ENCODE measurements around the gene FBXO4.
A peak's percentile ranks its signal among the peaks of the same experiment; 100 is the strongest.
"Not testable (repeated sequence)": the region's sequence is repeated elsewhere in the genome, so short reads cannot be mapped to it uniquely, and the experiment has no call there.

FBXO4 gene

GRCh38 chr5:41935544-41935943 is 10.5 kb downstream of the FBXO4 start:
- TF ChIP-seq CTCF (IDR thresholded peaks at IDR 0.05; ENCODE audit: insufficient read depth, low read depth, low read length, missing control alignments): no peak
- no peak for DNase-seq (ENCODE audit: low read depth)

DNA sequence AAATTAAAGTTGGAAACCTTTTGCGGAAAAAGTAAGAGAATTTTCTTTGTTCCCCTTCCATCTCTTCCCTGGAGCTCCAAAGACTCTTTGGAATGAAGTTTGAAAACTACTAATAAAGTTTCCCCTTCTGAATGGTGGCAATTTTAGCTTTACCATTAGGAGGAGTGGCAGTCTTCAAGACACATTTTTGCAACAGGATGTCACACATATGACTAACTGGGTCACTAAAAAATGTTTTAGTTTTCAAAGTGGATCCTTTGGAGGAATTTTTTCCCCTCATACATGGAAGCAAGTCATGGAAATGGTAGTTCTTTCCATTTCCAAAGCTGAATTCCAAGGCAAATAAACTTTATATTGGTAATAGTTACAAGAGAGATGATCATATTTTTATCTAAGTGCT is 15.6 kb downstream of the FBXO4 start:
- DNase-seq (ENCODE audit: low read depth): no peak
- no peak overlapping the region for H3K4me3 ChIP-seq (ENCODE audit: low read length)
- TF ChIP-seq CTCF (IDR thresholded peaks at IDR 0.05; ENCODE audit: insufficient read depth, low read depth, low read length, missing control alignments): no peak

More at GRCh38 chr5:41935544-41935943, 10.5 kb downstream of the FBXO4 start:
- H3K4me3 ChIP-seq (ENCODE audit: low read length): no peak overlapping the region

DNA sequence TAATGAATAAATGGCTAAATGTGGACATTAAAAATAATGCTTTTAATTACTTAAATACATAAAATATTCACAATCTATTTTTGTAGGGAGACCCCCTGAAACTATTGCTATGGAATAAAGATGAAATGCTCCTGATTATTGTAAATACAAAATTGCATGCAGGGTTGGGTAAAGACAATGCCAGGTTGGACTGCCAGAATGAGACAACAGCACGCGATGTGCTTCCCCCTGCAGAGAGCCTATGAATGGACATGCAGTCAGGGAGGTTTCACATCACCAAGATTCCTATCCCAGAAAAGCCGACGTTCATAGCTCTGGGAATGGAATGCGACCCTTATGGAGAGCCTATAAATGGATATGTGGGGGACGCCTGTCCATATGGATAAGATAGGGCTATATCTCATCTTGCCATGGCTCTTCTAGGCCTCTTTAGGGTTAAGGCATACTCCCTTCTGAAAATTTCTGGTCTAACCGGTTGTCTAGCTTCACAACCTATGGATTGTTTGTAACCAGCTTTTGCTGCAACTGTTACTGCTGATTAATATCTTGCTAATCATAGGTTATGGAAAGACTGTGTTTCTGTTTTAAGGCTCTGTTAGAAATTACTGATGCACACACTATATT is 20.4 kb downstream of the FBXO4 start:
- DNase-seq (ENCODE audit: low read depth): peak; percentile 16
- H3K4me3 ChIP-seq (ENCODE audit: low read length): not testable (repeated sequence)

DNA sequence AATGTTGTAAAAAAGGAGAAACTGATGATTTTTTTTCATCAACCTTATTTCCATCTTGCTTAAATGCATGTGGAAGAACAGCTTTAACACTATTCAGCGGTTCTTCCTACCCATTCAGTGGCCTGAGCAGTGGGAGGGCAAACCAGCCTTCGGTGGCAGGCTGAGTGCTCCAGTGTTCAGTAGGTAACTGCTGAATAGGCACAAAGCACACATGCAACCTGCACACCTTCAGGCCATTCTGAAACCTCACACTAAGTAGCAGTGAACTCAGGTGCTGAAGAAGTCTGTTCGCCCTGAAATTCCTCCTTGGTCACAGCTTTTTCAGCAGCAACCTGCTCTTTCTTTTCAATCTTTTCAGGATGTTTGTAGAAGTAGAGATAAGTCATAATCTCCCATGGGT is 26.1 kb downstream of the FBXO4 start:
- no peak overlapping the region for H3K4me3 ChIP-seq (ENCODE audit: low read length)
- TF ChIP-seq CTCF (IDR thresholded peaks at IDR 0.05; ENCODE audit: insufficient read depth, low read depth, low read length, missing control alignments): no peak
- no peak for DNase-seq (ENCODE audit: low read depth)

DNA sequence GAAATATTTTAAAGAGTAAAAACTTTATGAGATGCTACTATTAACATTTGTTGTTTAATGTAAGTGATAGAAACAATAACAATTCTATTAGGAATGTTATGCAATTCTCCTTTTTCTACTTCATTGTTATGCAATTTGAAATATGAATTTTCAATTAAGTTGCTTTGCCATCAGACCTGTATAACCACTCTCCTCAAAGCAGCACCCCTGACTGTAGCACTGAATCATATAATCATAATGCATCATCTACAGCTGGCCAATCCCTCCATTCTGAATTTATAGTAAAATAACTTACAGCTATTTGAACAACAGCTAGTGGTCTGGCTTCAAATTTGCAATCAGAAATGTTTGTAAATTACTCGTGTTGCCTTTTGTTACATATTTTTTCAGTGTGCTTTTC is 29.2 kb downstream of the FBXO4 start:
- peak; percentile 68 for DNase-seq (ENCODE audit: low read depth)
- no peak overlapping the region for H3K4me3 ChIP-seq (ENCODE audit: low read length)
- no peak for TF ChIP-seq CTCF (IDR thresholded peaks at IDR 0.05; ENCODE audit: insufficient read depth, low read depth, low read length, missing control alignments)

- no peak for TF ChIP-seq CTCF (IDR thresholded peaks at IDR 0.05; ENCODE audit: insufficient read depth, low read depth, low read length, missing control alignments)
- DNase-seq (ENCODE audit: low read depth): no peak
- H3K4me3 ChIP-seq (ENCODE audit: low read length): no peak overlapping the region
Measured at GRCh38 chr5:41955432-41956024, 30.4 kb downstream of the FBXO4 start.

- no peak for DNase-seq (ENCODE audit: low read depth)
- no peak overlapping the region for H3K4me3 ChIP-seq (ENCODE audit: low read length)
- no peak for TF ChIP-seq CTCF (IDR thresholded peaks at IDR 0.05; ENCODE audit: insufficient read depth, low read depth, low read length, missing control alignments)
Measured at GRCh38 chr5:41956943-41957342, 31.9 kb downstream of the FBXO4 start.
